SK-MEL-5 (cell line): ENCODE measurements around the gene BTAF1. TPM values are rescaled to one million over a fixed set of nuclear protein-coding genes. Genes with fewer than 3 reads are reported as not detected.

ENCODE experiments used
- DNase-seq: peaks from one replicate; pipeline ENCODE4 v3.0.0-alpha.2; 2016; ENCODE audit warnings: low read depth, low spot score
- in situ Hi-C: cut with HindIII; loops from 2 replicates; pipeline ENCODE4 v1.10.0; 2016; ENCODE audit warnings: low sequenced_read_pairs, high pct_unique_total_duplicates, low pct_unique_long_range_greater_than_20kb
- total RNA-seq: library from RNA; depleted of rRNA; stranded (reverse); fragments of >200 nt; shearing (Covaris generic); gene quantifications from 2 replicates; pipeline ENCODE4 v1.2.3, GENCODE V29; 2014

The BTAF1 gene
- total RNA-seq, 1 experiment from 2014 or later = 24.6 TPM

DNA sequence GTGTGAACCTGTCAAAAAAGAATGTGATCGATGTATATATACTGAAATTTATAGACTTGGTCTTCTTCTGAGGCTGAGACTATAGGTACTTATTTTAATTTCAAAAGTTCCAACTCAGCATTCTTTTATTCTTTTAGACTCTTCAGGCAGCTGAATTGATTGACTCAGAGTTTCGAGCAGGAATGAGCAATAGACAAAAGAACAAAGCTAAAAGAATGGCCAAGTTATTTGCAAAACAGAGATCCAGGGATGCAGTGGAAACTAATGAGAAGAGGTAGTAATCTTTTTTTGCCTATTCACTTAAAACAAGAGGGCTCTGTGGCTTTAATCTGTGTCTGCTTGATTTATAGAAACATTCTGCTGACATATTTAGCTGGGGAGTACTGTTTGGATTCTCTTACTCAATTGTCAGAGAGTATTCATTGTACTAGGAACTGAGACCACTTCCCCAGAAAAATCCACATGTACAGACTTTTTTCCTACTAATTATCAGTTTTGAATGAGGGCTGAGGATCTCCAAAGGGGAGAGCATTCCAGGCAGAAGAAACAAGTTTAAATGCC, 30.1 kb downstream of the BTAF1 start:
- in situ Hi-C loops = no loop called here
- no peak for DNase-seq

DNA sequence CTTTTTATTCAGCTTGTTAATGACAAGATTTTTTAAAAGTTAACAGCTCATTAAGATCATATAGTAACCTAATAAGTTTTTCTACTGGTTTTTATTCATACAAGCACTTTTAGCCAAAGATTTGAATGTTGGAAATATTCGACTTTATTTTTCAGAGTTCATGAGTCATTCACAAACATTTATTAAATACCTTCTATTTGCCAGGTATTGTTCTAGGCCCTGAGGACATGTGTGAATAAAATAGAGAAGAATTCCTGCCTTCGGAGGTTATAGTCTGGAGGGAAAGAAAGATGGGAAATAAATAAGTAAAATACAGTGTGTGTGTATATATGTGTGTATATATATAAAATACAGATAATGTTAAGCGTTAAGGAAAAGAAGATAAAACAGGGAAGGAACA, 31.5 kb downstream of the BTAF1 start:
- no peak for DNase-seq
- in situ Hi-C loops = no loop called here

DNA sequence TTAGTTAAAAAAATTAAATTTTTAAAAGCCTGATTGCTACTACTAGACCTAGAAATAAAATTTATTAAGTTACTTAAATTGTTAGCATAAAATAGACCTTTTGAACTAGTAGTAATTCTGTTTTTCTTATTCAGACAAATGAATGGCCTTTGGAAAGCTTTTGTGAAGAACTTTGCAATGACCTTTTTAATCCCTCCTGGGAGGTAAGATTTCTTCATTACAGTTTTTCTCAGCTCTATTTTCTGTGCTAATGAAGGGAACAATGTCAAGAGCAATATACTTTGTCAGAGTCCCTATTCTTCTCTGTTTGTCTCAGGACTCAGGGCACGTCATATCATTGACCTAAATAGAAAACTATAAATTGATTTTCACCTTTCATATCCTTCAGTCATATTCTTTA, 33.5 kb downstream of the BTAF1 start:
- no peak for DNase-seq
- in situ Hi-C loops = no loop called here

DNA sequence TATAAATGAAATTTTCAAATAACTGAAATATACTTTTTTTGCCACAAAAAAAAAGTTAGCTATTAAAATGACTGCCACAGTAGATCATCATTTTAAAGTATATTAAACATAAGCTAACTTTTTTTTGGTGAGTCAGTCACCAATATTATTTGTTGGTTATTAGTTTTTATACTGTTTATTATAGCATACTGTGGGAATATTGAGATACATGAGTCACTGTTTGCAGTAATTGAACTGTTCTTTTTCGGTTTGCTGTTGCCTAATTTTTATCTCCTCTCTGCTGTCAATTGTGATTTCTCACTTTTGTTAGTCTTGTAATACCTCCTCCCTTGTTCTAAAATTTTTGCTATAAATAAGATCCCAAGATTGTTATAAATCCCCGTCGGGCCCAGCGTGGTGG, 45.7 kb downstream of the BTAF1 start:
- in situ Hi-C loops = no loop called here

DNA sequence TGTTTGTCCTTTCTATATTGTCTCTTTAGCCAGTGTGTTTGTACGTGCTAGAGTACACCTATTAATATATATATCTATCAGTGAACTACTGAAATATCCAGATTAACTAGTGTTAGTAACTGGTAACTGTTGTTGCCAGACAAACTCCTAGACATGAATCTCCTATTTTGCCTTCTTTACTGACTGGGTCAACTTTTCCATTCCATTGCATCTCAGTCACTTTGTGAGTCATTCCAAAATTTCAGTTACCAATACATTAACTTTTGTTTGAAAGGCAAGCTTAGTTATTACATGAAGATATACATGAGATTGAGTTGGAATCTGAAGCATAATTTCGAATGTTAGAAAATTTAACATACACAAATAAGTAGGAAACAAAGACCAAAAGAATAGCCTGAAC, 51.4 kb downstream of the BTAF1 start:
- no peak for DNase-seq
- in situ Hi-C loops = no loop called here

More for the DNA sequence above, 45.7 kb downstream of the BTAF1 start:
- DNase-seq = no peak

DNA sequence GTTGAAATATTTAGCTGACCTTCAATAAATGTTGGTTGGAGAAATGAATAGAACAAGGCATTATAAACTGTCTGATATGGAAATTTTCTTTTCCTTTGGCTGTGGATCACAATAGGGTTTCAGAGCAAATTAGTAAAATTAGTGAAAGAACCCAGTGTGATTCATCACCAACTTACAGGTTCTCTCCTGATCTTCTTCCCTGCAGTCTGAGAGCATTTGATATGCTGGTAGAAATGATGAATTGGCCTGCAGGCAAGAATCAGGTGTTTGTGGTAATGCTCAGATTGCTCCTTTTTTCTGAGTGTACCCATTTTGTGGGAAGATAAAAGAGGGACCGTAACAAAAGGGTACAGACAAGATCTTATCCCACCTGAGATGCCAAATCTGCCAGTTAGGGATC, 51.9 kb downstream of the BTAF1 start:
- in situ Hi-C loops = no loop called here
- DNase-seq = no peak

DNA sequence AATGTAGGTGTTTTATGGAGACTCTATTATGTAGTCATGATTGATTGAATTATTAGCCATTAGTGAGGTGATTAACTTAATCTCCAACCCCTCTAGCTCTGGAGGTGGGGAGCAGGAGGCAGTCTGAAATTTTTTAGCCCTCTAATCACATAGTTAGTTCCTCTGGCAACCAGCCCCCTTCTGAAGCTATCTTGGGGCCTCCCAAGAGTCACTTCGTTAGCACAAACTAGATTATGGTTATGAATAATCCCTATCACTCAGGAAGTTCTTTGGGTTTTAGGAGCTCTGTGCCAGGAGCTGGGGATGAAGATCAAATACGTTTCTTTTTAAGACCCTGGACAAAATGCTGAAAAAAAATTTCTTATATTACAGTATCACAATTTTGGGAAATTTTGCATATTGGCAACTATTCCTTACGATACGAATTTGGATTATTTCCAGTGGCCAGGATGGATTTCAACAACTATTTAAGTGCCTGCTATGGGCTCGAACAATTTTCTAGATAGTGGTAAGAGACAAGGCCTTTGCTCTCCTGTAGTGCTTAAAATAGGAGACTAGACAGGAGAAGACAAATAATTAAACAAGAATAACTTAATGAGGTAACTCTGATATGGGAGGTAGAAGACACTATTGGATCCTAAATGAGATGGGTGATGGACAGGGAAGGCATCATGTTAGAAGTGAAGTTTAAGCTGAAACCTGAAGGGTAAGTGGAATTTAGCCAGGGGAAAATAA, 52.9 kb downstream of the BTAF1 start:
- no peak for DNase-seq
- in situ Hi-C loops = no loop called here

DNA sequence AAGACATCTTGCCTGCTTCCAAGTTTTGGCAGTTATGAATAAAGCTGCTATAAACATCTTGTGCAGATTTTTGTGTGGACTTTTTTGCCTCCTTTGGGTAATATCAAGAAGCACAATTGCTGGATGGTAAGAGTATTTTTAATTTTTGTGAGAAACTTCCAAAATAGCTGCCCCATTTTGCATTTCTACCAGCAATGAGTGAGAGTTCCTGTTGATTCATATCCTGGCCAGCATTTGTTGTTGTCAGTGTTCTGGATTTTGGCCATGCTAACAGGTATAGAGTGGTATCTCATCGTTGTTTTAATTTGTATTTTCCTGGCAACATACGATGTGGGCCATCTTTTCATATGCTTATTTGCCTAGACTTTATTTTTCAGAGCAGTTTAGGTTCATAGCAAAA, 53.9 kb downstream of the BTAF1 start:
- in situ Hi-C loops = no loop called here
- no peak for DNase-seq

DNA sequence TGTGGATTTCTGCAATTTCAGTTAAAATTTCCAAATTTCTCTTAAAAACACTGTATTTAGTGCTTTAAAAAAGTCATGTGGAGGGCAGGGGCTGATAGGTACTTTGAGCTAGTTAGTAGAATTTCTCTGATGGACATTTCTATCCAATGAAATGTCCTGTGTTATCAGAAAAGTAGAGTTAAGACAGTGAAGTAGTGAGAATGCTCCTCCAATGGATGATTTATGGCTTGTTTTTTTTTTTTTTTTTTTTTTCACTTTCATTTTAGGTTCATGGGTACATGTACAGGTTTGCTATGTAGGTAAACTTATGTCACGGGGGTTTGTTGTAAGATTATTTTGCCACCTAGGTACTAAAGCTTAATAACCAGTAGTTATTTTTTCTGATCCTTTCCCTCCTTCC, 55.0 kb downstream of the BTAF1 start:
- DNase-seq = no peak
- in situ Hi-C loops = no loop called here

DNA sequence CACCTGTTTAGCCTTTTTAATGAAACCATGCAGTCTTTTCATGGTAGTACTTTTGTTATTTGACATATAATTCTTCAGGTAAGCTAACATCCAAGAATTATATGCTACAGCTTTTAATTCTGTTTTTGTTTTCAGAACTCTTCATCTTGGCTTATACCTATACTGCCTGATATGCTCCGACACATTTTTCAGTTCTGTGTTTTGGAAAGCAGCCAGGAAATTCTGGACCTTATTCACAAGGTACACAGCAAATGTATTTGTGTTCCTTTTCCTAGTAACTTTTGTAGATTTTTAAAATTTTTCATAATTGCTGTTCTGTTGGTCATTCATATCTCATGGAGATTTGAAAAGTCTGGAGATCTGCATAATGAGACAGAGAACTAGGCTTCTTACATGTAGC, 56.7 kb downstream of the BTAF1 start:
- in situ Hi-C loops = no loop called here
- no peak for DNase-seq

DNA sequence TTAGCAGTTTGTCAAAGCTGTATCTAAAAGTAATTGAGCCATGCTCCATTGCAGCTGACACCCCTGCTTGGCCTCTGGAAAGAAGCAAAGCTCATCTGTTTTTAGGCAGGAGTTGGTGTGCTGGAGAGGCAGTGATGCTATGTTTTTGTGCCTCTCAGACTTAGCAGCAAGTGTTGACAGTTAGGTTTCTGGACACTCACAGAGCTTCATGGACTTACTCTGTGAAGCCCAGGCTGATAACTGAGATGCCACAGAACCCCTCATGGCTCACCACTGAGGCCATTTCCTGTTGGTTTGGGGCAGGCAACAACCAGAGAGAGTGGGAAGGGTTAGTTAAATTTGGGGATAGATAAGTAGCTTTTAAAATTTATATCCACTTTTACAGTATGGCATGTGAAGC, 59.8 kb downstream of the BTAF1 start:
- DNase-seq = no peak
- in situ Hi-C loops = no loop called here

DNA sequence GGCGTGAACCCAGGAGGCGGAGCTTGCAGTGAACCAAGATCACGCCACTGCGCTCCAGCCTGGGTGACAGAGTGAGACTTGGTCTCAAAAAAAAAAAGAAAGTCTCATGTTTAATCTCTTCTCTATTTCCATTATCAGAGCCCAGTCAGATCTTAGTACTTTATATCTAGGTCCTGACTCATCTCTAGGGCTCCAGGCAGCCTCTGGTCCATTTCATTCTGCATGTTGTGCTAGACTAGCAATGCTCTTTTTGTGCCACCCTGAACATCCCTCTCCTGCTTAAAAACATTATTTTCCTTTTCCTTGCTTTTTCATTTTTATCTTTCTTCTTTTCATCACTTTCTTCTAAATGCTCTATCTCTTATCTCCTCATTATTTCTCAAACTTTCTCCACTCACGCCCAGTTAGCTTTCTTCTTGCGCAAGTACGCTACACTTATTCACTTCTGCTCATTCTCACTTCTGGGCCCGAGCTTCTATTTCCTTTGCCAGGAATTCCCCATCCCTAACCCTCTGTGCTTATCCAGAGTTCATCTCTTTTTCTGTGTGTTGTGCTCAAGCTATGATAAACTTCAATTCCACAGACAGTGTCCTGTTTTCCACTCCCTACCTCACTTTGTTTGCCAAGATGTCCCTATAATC, 63.9 kb downstream of the BTAF1 start:
- no peak for DNase-seq
- in situ Hi-C loops = no loop called here

DNA sequence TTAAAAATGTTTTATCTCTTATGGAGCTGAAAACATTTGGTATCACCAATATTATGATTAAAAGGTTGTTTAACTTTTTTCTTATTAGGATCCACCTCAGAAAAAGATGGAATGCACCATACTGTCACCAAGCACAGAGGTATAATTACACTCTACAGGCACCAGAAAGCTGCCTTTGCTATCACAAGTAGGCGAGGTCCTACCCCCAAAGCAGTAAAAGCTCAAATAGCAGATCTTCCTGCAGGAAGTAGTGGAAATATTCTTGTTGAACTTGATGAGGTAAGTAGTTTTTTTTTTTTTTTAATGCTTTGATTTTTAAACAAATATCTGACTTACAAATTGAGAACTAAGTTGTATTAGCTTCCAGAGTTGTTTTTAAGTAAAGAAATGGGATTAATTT, 68.5 kb downstream of the BTAF1 start:
- in situ Hi-C loops = no loop called here
- no peak for DNase-seq

DNA sequence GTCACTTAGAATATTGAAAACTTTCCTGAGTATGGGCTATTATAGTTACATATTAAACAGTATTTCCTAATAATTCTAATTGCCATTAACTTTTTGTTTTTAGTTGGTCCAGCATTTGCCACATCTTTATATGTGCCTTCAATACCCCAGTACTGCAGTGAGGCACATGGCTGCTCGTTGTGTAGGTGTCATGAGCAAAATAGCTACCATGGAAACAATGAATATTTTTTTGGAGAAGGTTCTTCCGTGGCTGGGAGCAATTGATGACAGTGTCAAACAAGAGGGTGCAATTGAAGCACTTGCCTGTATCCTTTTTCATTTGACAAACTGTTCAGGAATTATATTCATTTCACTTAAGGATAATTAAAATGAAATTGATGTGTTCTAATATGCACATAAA, 72.7 kb downstream of the BTAF1 start:
- in situ Hi-C loops = no loop called here
- no peak for DNase-seq

DNA sequence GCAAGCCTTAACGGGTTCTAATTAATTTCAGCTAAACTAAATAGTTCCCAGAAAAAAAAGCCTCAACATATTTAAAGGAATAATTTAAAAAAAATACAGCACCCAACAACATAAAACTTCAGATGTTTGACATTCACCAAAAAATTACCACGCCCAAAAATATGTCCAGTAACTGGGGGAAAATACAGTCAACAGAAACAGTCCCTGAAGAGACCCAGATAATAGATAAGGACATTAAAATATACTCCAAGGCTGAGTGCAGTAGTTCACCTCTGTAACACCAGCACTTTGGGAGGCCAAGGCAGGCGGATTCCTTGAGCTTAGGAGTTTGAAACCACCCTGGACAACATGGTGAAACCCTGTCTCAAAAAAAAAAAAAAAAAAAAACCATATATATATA, 78.0 kb downstream of the BTAF1 start:
- in situ Hi-C loops = no loop called here
- DNase-seq = no peak

DNA sequence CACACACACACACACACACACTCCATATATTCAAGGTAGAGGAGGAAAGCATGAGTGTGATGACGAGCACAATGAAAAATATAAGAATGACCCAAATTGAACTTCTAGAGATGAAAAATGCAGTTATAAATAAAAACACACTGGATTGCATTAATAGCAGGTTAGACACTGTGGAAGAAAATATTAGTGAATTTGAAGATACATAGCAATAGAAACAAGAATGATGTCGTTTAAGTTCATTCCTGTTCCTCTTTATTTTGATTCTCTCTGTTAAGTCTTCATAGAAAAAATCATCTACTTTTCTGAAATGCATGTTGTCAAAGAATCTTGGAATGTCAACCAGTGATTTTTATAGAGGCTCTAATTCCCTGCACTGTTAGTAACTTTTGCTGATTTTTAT, 78.4 kb downstream of the BTAF1 start:
- in situ Hi-C loops = no loop called here
- no peak for DNase-seq

DNA sequence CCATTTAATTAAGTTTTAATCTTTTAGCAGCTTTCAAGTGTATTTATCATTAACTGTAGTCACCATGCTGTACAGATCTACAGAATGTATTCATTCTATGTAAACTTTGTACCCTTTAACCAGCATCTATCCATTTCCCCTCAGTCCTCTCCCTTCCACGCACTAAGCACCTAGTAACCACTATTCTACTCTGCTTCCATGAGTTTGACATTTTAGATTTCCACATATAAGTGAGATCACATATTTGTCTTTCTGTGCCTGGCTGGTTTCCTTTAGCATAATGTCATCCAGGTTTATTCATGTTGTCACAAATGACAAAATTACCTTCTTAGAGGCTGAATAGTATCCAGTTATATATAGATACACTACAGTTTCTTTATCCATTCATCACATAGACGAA, 79.7 kb downstream of the BTAF1 start:
- DNase-seq = no peak
- in situ Hi-C loops = no loop called here

DNA sequence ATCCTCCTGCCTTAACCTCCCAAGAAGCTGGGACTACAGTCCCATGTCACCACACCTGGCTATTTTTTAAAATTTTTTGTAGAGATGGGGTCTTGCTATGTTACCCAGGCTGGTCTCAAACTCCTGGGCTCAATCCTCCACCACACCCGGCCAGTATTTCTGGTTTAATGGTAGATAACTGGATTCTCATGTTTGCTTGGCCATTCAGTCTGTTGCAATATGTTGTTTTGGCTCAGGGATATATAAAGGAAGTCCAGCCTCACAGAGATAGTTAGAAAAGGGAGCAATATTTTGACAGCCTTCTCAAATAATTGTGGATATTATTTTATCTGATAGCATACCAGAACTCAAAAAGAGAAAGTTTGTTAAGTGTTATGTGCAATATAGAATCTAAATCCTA, 82.4 kb downstream of the BTAF1 start:
- in situ Hi-C loops = no loop called here
- no peak for DNase-seq

DNA sequence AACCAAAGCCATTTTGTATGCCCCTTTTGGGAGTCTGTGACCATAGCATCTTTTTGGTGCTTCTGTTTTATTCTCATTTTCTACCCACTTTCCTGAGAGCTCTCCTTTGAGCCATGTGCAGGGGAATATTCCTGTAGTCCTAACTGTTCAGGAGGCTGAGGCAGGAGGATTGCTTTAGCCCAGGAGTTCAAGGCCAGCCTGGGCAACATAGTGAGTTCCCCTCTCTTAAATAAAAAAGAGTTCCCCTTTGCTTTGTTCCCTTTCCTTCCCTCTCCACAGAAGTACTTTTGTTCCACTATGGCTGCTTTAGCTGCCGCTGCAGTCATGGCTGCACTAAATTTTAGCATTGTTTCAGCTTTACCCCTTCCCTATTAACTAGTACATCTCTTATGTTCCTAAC, 85.9 kb downstream of the BTAF1 start:
- in situ Hi-C loops = no loop called here
- no peak for DNase-seq
